Mesendoderm (in vitro differentiated cells): ENCODE results near the gene TTC1. TPM values are rescaled to one million over a fixed set of nuclear protein-coding genes. Genes with fewer than 3 reads are reported as not detected.

Experiments used
- small RNA-seq: library from polyadenylated mRNA; stranded (forward); fragments of <200 nt; extraction: miRNeasy Mini kit (QIAGEN cat#:217004); gene quantifications from one replicate; pipeline ENCODE3, GENCODE V24; 2013; ENCODE audit not compliant: insufficient read depth

TTC1 gene

Small RNAs within 50 kb of the gene (small RNA-seq; reads per million reads assigned to genes)
- gene RF00019: not detected
